NCI-H128 (cell line): ENCODE data around the gene ESYT1.

Experiments
- DNase-seq: peaks from one replicate; lab custom pipeline; 2025; ENCODE audit not compliant: unreplicated experiment; lab: John Stamatoyannopoulos, UW

The ESYT1 gene

DNA sequence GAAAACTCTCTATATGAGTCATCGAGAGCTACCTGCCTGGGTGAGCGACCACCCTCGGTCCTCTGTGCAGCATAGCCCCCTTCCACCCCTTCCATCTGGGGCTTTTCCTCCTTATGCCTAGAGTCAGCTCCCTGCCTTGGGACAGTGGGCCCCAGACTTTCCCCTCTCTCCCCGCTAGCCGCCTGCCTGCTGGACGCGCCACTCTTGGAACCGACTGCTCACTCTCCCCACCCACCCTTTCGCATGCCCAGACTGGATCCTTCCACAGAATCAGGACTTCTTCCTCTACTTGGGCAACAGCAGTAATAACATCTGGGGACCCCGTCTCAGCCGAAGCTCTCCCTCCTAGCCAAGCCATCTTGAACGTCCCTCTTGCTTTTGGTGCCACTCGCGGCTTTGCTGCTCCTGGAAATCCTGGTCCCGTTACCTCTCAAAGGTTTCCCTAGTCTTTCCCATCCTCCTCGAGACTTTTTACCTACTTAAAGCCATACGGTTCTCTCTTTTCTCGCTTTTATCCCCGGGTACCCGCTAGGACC lies 671 bp downstream of the ESYT1 start:
- no peak for DNase-seq

DNA sequence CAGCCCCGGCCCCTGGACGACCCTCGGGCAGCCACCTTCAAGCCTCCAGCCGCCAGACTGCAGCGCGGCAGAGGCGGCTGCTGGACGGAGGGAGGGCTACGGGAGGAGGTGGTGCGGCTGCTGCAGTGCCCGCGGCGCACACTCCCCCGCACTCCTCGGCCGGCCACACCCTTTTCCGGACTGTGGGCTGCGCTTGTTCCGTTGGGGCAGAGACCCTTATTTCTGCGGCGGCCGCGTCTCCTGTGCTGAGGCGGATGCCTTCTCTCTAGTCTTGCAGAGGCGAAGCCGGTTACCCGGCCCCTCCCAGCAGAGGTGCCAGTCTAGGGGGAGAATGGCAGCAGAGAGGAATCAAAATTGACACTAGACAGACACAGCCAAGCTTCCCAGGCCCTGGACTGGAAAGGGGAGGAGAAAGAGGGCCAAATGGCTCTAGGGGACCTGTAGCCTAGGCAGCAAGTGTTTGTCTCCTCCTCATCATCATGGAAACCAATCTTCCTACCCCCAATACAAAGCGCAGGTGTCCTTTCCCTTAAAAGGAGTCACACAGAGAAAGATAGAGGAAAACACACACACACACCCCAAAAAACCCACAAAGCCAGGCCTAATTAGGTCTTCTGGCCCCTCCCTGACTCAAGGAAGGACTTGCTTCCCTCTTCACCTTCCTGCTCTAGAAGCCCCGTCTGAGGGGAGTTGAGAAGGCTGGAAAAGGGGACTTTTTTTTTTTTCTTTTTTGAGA lies 1.3 kb downstream of the ESYT1 start:
- DNase-seq: no peak

DNA sequence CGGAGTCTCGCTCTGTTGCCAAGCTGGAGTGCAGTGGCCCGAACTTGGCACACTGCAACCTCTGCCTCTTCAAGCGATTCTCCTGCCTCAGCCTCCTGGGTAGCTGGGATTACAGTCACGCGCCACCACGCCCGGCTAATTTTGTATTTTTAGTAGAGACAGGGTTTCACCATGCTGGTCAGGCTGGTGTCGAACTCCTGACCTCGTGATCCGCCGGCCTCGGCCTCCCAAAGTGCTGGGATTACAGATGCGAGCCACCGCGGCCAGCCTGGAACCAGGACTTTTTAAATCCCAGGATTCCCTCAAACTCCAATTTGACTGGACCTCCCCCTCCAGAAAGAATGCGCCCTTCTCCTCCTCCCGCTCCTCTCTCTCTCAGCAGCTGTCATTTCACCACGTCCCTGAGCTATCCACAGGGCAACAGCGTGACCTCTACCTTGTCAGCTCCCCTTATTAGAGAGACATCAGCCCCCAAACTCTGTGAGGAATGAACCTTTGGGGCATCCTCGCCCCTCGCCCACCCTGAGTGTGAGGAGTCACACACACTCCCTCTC lies 2.0 kb downstream of the ESYT1 start:
- no peak for DNase-seq

DNA sequence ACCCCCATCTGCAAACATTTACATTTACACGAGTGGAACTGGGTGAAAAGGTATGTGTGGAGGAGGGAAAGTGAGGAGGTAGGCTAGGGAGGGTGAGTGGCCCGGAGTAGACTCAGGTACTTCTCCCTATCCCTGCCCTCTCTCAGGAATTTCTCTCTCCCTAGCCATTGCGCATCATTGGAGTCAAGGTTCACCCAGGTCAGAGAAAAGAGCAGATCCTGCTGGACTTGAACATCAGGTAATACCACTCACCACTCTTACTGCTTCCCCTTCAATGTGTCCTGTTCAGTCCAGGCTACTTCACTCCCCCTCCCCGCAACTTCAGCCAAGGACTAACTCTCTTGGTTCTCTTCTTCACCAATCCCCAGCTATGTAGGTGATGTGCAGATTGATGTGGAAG lies 2.8 kb downstream of the ESYT1 start:
- no peak for DNase-seq

DNA sequence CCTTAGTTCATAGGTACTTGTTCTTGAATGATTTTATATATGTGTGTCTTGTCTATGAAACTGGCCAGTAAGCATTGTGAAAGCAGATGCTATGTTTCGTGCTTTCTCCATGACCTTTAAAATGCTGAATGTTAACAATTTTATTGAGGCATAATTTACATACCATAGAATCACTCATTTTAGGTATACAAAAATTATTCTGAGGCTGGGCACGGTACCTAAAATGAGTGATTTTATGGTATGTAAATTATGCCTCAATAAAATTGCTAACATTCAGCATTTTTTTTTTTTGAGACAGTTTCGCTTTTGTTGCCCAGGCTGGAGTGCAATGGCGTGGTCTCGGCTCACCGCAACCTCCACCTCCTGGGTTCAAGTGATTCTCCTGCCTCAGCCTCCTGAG lies 6.8 kb downstream of the ESYT1 start:
- DNase-seq: no peak

DNA sequence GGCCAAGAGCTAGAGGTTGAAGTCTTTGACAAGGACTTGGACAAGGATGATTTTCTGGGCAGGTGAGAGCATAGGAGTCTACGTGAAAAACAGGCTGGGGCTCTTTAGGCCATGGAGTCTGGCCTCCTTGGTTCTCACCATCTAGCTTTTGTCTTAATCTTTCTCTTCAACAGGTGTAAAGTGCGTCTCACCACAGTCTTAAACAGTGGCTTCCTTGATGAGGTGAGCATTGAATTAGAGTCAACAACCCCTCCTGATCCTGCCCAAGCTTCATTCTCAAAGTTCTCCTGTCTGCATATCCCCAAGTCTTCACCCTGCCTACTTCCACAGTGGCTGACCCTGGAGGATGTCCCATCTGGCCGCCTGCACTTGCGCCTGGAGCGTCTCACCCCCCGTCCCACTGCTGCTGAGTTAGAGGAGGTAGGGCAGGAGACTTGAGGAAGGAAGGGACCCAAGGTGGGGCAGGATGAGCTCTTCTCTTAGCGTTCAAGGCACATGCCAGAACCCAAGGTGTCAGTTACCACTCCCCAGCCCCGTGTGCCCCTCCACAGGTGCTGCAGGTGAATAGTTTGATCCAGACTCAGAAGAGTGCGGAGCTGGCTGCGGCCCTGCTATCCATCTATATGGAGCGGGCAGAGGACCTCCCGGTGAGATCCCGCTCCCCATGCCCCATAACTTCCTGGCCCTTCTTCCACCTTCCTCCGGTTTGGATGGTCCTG lies 9.9 kb downstream of the ESYT1 start:
- DNase-seq: no peak

DNA sequence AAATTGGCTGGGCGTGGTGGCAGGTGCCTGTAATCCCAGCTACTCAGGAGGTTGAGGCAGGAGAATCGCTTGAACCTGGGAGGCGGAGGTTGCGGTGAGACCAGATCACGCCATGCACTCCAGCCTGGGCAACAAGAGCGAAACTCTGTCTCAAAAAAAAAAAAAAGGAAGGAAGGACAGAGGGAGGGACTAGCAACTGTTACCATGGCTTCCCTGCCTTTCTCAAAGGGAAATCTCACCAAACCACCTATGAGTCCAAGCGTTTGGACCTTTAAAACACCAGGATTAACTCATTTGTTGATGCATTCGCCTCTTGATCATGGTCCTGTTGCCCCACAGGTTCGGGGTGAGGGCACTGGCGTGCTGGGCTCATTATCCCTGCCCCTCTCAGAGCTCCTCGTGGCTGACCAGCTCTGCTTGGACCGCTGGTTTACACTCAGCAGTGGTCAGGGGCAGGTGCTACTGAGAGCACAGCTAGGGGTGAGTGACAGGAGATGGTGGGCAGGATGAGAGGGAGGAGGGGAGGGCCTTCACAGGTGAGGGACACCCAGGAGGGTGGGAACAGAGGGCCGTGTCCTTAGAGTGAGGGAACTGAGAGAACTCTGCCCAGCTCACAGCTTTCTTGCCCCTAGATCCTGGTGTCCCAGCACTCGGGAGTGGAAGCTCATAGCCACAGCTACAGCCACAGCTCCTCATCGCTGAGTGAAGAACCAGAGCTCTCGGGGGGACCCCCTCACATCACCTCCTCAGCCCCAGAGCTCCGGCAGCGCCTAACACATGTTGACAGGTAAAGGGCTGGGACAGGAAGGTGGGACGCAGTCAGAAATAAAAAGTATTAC lies 14.1 kb downstream of the ESYT1 start:
- DNase-seq: no peak

DNA sequence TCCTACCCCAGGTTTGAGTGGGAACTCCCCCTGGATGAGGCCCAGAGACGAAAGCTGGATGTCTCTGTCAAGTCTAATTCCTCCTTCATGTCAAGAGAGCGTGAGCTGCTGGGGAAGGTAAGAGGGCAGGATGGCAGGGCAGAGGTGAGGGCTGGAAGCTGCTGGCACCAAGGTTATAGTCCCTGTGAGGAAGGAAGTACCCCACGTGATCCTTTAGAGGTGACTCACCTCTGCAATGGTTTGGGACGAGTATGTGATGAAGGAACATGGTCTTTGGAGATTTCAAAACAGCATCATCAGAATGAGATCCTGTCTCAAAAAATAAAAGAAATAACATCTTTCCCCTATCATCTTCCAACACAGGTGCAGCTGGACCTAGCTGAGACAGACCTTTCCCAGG lies 15.2 kb downstream of the ESYT1 start:
- DNase-seq: no peak

DNA sequence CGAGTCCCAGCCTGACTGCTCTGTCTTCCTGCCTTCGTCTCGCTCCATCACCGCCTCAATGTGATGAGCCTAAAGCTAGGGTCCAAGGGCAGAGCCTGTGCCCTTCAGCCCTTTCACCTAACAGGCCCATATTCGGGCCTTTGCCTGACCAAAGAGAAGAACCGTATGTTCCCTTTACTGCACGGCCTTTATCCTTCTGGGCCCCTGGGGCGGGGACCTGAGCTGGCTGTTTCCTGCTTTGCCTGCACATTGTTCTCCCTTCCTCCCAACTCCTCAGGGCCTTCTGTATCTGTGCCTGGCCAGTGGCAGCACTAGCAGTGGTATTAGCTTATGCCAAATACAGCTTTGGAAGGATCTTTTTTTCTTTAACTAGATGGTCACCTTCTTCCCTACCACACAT lies 15.8 kb downstream of the ESYT1 start:
- no peak for DNase-seq

DNA sequence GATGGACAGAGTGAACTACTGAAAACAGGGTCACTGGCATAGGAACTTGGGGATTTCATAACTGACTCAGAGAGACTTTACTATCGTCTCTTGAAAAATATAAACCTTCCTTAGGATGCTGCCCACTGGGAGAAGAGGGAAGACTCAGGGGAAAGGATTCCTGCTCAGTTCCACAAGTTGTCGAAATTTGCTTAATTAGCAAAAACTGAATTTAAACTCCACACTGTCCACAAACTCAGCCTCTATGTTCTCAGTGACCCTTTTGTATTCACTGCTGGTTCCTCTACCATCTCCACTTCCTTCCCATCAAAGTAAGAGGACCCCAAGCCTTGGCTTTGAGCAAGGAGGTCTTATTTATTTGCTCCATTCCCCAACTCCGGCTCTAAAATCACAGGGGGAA lies 17.1 kb downstream of the ESYT1 start:
- DNase-seq: no peak

DNA sequence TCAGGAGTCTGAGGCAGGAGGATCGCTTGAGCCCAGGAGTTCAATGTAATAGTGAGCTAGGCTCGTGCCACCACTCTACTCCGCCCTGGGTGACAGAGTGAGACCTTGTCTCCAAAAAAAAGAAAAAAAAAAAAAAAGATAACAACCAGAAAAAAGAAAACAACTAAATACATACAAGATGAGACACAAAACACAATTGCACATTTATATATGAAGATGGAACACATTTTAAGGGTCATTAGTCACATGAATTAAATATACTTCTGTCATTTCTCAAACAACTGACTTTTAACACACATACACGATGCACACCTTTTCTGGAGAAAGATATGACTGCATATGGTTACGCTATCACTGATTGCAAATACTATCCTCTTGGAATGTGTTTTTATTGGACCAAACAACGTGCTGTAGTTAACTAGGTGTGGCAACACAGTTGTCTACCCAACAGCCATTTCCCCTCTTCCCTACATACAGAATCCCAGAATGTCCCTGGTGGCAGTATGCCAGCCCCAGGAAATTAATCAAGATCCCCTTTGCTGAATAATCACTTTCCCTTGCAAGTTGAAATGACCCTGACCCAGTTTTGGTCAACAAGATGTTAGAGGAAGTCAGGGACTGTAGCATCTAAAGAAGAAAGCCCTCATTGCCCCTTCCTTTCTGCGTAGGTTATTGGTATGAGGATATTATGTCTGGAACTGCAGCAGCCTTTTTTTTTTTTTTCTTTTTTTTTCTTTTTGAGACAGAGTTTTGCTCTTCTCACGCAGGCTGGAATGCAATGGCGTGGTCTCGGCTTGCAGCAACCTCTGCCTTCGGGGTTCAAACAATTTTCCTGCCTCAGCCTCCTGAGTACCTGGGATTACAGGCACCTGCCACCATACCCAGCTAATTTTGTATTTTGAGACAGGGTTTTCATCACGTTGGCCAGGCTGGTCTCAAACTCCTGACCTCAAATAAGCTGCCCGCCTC lies 18.7 kb downstream of the ESYT1 start:
- DNase-seq: no peak

DNA sequence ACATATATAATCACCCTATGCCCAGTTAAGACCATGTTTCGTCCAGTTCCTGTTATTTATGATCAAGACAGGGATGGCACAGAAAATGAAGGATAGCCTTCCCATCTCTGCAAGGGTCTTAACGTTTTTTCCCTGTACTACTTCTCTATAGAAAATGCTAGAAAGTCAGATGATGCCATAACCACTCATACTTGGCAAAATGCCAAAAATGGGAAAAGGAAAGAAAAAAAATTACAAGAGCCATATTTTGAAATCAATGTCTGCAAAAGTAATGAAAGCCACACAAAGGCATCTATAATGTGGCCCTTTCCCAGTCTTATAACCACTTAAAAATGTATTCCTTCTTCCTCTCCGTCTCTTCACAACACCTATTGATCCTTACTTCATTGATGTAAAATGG lies 22.5 kb downstream of the ESYT1 start:
- no peak for DNase-seq

DNA sequence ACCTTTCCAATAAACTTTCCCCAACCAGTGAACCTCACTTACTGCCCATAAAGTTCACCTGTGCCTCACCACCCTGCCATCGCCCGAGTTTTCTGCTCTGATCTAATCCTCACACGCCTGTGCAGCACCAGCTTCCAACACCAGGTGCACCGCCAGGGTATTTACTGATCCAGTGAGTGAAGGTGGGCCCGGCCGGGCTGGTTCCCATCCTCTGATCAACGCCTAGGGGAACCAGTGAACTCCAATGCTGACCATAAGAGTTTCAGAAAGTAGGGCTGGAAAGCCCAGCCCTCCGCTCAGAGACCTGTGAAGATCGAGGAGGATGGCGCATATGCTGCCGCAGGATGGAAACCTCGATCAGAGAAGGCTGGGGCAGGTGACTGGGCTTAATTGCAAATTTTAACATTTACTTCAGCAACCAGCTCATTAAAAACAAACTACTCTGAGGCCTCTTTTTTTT lies 23.6 kb downstream of the ESYT1 start:
- peak; percentile 24 for DNase-seq

DNA sequence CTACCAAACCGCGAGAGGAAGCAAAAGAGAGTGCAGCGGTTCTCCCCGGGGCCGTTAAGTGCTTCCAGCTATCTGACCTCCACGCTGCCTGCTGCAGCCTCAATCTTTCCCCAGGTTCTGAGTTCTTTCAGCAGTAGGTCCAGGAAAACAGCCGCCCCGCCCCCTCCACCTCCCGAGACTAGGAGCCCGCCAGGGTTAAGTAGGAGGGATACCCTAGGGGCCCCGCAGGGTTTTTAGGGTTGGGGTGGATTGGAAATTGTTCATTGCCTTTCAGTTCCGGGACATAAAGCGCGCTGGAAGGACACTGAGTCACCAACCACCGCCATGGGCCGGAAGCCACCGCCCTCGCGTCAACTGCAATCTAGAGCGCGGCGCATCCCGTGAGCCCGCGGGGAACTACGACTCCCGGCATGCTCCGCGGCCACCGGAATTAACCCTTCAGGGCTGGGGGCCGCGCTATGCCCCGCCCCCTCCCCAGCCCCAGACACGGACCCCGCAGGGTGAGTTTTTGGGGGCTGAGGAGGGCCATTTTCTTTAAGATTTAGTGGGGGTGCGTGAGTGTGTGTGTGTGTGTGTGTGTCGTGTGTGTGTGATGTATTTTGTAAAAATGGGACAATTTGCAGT lies 24.2 kb downstream of the ESYT1 start, which contains the start of gene MYL6B:
TSS of gene MYL6B (plus strand) at position 456 of the 624 bp plus-strand sequence. CDS start 1,332 bp downstream, outside the sequence.
- peak; percentile 75 for DNase-seq

DNA sequence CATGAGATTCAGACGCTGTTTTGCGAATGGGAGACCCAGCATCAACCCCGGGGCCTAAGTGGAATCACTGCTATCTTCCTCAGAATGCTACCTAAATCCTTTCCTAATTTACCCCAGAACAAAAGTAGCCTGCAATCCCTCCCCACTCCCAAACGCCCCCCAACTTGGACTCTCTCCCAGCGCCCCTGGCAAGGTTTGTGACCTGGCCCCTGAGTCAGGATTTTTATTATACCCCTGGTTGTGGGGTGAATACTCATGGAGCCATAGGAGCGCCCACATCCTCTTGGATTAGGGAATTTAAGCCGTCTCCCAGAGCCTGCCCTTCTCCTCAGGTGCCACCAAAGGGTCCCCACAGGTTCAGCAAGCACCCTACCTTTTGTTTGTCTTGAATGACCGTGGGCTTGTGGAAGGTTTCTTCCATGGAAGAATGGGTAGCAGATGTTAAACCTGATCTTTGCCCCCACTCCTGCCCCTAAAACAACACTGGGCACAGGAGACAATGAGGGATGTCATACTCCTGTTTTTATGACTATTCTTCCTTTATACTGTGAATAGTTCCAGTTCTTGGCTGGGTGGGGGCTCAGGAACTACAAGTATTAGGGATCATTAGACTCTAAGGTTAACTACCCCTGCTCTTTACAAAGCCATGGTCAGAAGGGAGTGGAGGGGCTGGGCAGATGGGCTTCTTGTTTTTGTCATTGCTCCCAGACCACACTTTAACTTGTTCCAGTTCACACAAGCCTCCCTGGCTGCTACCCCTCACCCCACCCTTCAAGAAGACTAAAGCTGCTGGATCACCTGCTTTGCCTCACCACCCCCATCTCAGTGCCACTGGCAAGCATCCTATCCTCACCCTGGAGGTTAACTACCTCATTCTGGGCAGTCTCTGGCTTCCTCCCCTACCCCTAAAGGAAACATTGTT lies 24.9 kb downstream of the ESYT1 start:
- no peak for DNase-seq

DNA sequence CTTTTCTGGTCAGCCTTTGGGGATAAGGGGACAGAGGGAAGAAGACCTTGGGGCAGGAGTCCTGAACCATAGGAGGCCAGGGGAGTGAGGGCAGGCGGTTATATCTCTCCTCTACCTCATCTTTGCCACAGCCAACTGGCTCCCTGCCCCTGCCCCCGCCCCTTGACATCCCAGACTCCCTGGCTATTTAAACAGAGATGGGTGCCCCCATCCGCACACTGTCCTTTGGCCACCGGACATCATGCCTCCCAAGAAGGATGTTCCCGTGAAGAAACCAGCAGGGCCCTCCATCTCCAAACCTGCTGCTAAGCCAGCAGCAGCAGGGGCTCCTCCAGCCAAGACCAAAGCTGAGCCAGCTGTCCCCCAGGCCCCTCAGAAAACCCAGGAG lies 25.6 kb downstream of the ESYT1 start:
- no peak for DNase-seq

DNA sequence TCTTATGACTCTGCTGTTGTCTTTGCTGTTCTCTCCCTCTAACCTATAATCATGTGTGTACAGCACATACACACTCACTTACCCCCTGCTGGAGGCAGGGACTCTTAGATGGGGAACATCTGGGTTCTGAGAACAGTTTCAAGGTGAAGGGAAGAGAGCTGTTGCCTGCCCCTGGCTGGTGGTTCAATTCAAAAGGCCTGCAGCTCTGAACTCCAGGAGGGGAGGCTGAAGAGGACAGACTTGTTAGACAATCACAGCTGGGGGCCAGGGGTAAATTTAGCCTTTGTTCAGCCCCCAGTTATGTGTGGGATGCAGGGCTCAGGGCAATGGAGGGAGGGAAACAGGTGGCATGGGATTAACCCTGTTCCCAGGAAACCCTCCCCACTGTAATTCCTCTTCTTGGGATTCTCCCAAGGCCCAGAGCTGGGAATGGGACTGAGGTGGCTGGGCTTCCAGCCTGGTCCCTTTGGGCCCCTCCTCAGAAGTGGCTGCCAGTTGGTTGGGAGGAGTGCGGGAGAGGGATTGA lies 26.2 kb downstream of the ESYT1 start:
- DNase-seq: no peak

DNA sequence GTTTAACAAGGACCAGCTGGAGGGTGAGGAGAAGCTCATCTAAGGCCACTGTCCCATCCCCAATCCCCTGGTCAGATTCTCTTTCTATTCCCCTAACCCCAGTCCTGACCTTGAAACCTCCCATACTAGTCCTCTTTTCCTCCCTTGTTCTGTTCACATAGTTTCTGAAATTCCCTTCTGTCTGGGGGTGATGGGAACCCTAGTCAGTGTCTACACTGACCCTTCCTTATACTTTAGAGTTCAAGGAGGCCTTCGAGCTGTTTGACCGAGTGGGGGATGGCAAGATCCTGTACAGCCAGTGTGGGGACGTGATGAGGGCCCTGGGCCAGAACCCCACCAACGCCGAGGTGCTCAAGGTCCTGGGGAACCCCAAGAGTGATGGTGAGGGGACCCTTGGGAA lies 26.8 kb downstream of the ESYT1 start:
- DNase-seq: no peak
